Glutamatergic neuron (in vitro differentiated cells): ENCODE data around the gene TP53I11. TPM values are rescaled to one million over a fixed set of nuclear protein-coding genes. Genes with fewer than 3 reads are reported as not detected.
A peak's percentile ranks its signal among the peaks of the same experiment; 100 is the strongest.

Source experiments
- DNase-seq: peaks from one replicate; pipeline ENCODE4 v3.0.0; 2022
- H3K27ac Mint-ChIP-seq: one replicate; pipeline ENCODE4 v1.8.0; 2020; ENCODE audit warnings: mild to moderate bottlenecking, mixed read lengths, inconsistent platforms; ENCODE audit not compliant: unreplicated experiment
- H3K27me3 Mint-ChIP-seq: one replicate; pipeline ENCODE4 v1.8.0; 2020; ENCODE audit warnings: mild to moderate bottlenecking, moderate library complexity, mixed read lengths, inconsistent platforms; ENCODE audit not compliant: unreplicated experiment
- H3K36me3 Mint-ChIP-seq: one replicate; pipeline ENCODE4 v1.8.0; 2020; ENCODE audit warnings: mild to moderate bottlenecking, mixed read lengths, inconsistent platforms; ENCODE audit not compliant: unreplicated experiment
- H3K4me1 Mint-ChIP-seq: one replicate; pipeline ENCODE4 v1.8.0; 2020; ENCODE audit warnings: mild to moderate bottlenecking, low read depth, mixed read lengths, inconsistent platforms; ENCODE audit not compliant: unreplicated experiment
- H3K4me3 Mint-ChIP-seq: one replicate; pipeline ENCODE4 v1.8.0; 2020; ENCODE audit warnings: mild to moderate bottlenecking, mixed read lengths, inconsistent platforms; ENCODE audit not compliant: unreplicated experiment
- H3K9me3 Mint-ChIP-seq: one replicate; pipeline ENCODE4 v1.8.0; 2020; ENCODE audit warnings: mild to moderate bottlenecking, moderate library complexity, mixed read lengths, inconsistent platforms; ENCODE audit not compliant: unreplicated experiment
- CTCF ChIP-seq: fragments of 200-600 bp; sonication (generic); IDR thresholded peaks from one replicate; pipeline ENCODE4 v1.5.0; 2021; ENCODE audit not compliant: partially characterized antibody, unreplicated experiment
- total RNA-seq: library from RNA; stranded (reverse); fragmentation: NEBNext Ultra II Directional; extraction: Animal tissue kit (Norgen Biotek cat#: 25700); gene quantifications from one replicate; pipeline ENCODE4 v1.2.1, GENCODE V29; 2021; ENCODE audit not compliant: unreplicated experiment

Gene TP53I11
- total RNA-seq, 1 donor from 2014 or later: 420 TPM

GRCh38 chr11:44893846-44894617 is 56.7 kb downstream of the TP53I11 start:
- Mint-ChIP-seq H3K27ac (peak overlapping the region; percentile 65), H3K9me3 (peaks cover 9% of the 10 kb centered on the region), H3K27me3 (peaks cover 11% of the 10 kb centered on the region), H3K36me3 (peaks cover 5% of the 10 kb centered on the region), H3K4me1 (peaks cover 48% of the 10 kb centered on the region), H3K4me3 (peak overlapping the region; percentile 42)
- DNase-seq: peak; percentile 93
- TF ChIP-seq CTCF: peak; percentile 97

- Mint-ChIP-seq H3K4me1 (peaks cover 48% of the 10 kb centered on the region), H3K36me3 (no peaks in the 10 kb centered on the region), H3K4me3 (peak overlapping the region; percentile 2), H3K27ac (peak overlapping the region; percentile 65), H3K27me3 (peaks cover 11% of the 10 kb centered on the region), H3K9me3 (peaks cover 9% of the 10 kb centered on the region)
- DNase-seq: no peak
- TF ChIP-seq CTCF: no peak
Measured at GRCh38 chr11:44893308-44893822, 57.3 kb downstream of the TP53I11 start.

GRCh38 chr11:44892843-44893242 is 57.8 kb downstream of the TP53I11 start:
- no peaks in the 10 kb centered on the region for H3K36me3 Mint-ChIP-seq
- H3K27ac Mint-ChIP-seq: no peak overlapping the region
- DNase-seq: no peak
- peaks cover 11% of the 10 kb centered on the region for H3K27me3 Mint-ChIP-seq
- peaks cover 47% of the 10 kb centered on the region for H3K4me1 Mint-ChIP-seq
- TF ChIP-seq CTCF: no peak
- peaks cover 9% of the 10 kb centered on the region for H3K9me3 Mint-ChIP-seq
- H3K4me3 Mint-ChIP-seq: peak overlapping the region; percentile 38

- Mint-ChIP-seq H3K36me3 (no peaks in the 10 kb centered on the region), H3K4me1 (peaks cover 40% of the 10 kb centered on the region), H3K27me3 (peaks cover 7% of the 10 kb centered on the region), H3K9me3 (peaks cover 5% of the 10 kb centered on the region), H3K27ac (no peak overlapping the region), H3K4me3 (no peak overlapping the region)
- TF ChIP-seq CTCF: no peak
- no peak for DNase-seq
Measured at GRCh38 chr11:44889266-44889665, 61.4 kb downstream of the TP53I11 start.

GRCh38 chr11:44887636-44888035 is 63.0 kb downstream of the TP53I11 start:
- Mint-ChIP-seq H3K27ac (no peak overlapping the region), H3K9me3 (peaks cover 4% of the 10 kb centered on the region), H3K36me3 (no peaks in the 10 kb centered on the region), H3K4me1 (peaks cover 31% of the 10 kb centered on the region), H3K4me3 (no peak overlapping the region), H3K27me3 (peaks cover 4% of the 10 kb centered on the region)
- no peak for TF ChIP-seq CTCF
- DNase-seq: no peak
